GM19043 (cell line): Measurements from ENCODE around the gene GABARAPL1.
"Not testable (repeated sequence)": the region's sequence is repeated elsewhere in the genome, so short reads cannot be mapped to it uniquely, and the experiment has no call there.

Experiments used
- ATAC-seq: cut with Tn5 transposase; IDR thresholded peaks from one replicate; pipeline ENCODE4 v1.9.1; 2021; ENCODE audit warnings: low read depth; ENCODE audit not compliant: unreplicated experiment

Gene GABARAPL1

DNA sequence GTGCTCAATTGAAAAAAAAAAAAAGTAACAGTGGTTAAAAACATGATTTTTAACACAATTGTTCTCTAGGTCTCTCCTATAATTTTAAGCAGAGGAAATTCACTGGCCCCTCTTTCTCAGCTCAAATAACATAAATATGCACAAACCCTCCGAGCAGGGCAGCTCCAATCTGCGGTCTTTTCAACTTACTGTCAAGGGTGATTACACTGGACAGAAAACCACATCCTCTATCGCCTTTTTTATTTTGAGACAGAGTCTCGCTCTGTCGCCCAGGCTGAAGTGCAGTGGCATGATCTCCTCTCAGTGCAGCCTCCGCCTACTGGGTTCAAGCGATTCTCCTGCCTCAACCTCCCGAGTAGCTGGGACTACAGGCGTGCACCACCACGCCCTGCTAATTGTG is 16.5 kb upstream of the GABARAPL1 start:
- ATAC-seq = peak; percentile 91

DNA sequence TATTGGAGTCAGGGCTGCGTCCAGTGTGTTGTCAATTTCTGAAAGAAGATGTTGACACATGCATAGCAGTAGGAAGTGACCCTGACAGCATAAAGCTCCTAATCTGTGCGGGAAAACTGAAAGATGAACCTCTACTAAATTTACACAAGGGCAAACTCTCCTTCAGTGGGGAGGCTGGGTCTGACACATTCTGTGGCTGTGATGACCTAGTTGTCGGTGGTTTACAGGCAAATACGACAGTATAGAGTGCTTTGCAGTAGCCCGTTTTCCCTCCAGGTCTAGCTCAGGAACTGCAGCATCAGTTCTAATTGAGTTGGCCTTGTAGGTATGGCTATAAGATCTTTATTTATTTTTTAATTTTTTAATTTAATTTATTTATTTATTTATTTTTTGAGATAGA is 14.8 kb upstream of the GABARAPL1 start:
- ATAC-seq = no peak

DNA sequence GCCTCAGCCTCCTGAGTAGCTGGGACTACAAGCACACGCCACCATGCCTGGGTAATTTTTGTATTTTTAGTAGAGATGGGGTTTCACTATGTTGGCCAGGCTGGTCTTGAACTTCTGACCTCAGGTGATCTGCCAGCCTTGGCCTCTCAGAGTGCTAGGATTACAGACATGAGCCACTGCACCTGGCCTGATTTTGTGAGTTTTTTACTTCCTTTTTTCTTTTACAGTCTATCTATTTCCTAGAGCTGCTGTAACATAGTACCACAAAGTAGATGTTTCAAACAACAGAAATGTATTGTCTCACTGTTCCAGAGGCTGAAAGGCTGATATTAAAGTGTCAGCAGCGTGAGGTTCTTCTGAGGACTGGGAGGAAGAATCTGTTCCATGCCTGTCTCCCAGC is 8.2 kb upstream of the GABARAPL1 start:
- not testable (repeated sequence) for ATAC-seq

DNA sequence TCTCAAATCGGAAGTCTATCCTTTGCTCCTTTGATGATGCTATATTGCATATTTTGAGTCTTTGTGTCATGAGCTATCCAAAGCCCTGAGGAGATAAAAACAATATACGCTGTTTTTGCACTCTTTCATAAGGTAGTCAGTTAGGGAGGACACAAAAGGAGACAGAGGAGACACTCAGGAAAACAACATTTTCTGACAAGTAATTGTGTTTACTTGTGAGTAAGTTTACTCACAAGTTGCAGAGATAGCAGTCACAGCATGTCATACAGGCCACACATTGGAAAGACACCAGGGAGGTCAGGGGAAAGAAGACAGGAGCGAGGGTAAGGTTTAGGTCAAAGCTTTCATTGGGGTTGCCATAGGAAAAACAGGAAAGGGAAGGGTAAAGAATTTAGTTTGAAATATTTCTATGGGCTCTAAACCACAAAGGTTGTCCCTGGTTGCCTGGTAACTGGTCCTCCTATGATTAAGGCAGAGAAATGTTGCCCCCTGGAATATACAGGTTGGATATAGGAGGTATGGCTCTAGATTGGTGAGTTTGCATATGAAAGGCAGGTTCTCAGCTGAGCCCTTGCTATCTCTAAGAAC is 7.4 kb upstream of the GABARAPL1 start:
- no peak for ATAC-seq

DNA sequence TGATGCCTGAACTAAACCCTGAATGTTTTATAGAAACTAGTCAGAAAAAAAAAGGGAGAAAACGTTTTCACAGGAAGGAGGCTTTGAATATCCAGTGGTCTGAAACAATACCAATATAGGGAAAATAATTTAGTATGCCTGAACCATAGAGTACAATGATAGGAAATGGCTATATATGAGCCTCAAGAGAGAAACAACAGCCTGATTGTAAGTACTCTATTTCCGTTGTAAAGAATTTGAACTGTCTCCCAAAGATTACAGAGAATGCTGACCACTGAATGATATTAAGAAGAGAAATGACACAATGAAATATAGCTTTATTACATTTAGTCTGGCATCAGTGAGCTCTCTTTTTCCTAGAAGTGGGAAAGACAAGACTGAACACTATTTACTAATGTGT is 5.5 kb upstream of the GABARAPL1 start:
- no peak for ATAC-seq

DNA sequence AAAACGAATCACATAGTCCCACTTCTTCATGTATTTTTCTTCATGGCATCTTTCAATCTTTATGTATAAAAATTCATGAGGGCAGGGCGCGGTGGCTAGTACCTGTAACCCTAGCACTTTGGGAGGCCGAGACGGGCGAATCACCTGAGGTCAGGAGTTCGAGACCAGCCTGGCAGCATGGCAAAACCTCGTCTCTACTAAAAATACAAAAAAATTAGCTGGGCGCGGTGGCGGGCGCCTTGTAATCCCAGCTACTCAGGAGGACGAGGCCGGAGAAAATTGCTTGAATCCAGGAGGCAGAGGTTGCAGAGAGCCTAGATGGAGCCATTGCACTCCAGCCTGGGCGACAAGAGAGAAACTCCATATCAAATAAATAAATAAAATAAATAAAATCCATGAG is 2.5 kb upstream of the GABARAPL1 start:
- no peak for ATAC-seq

DNA sequence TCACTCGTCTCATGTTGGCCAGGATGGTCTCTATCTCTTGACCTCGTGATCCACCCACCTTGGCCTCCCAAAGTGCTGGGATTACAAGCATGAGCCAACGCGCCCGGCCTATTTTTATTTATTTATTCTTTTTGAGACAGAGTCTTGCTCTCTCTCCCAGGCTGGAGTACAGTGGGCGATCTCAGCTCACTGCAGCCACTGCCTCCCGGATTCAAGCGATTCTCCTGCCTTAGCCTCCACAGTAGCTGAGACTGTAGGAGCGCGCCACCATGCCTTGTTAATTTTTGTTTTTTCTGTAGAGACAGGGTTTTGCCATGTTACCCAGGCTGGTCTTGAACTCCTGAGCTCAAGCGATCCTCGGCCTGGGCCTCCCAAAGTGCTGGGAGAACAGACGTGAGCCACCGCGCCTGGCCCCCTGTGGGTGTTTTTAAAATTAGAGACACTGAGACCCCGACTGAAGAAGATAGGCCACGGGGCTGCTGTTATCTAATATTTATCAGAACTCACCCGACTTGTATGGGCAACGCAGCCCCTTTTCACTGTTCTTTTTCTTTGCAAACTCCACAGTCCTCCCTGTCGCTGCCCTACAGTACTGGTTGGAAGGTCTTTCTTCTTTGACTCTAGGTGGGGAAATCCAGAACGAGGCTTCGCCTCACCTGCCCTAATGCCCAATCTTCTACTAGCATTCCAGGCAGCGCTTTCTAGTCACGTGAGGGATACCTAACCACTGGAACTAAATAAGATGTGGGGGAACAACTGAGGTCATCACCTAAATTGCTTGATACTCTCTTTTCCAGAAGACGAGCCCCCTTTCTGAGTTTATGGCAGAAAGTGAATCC is 1.4 kb upstream of the GABARAPL1 start:
- no peak for ATAC-seq

DNA sequence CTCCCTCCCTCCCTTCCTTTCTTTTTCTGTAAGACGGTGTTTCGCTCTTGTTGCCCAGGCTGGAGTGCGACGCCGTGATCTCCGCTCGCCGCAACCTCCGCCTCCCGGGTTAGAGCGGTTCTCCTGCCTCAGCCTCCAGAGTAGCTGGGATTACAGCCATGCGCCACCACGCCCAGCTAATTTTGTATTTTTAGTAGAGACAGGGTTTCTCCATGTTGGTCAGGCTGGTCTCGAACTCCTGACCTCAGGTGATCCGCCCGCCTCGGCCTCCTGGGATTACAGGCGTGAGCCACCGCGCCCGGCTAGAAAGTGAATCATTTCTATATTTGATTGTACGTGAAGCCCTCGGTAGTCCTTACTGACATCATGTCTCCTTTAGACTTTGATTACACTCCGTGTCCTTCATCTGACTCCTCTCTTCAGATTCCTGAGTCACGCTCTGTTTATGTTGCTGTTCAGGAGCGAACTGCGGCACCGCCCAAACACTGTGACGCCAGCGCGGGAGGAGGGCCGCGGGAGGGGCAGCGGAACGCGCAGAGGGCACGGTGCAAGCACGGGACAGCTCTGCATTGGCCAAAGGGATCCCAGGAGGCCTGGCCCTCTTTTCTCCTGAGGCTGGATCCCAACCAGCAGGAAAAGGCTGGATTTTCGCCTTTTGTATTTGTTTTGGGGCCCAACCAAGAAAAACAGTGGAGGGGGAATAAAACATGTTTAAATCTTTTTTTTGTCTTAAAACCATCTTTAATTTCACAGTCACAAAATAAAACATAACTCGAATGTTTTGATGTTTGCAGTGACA is 538 bp upstream of the GABARAPL1 start:
- ATAC-seq = no peak

DNA sequence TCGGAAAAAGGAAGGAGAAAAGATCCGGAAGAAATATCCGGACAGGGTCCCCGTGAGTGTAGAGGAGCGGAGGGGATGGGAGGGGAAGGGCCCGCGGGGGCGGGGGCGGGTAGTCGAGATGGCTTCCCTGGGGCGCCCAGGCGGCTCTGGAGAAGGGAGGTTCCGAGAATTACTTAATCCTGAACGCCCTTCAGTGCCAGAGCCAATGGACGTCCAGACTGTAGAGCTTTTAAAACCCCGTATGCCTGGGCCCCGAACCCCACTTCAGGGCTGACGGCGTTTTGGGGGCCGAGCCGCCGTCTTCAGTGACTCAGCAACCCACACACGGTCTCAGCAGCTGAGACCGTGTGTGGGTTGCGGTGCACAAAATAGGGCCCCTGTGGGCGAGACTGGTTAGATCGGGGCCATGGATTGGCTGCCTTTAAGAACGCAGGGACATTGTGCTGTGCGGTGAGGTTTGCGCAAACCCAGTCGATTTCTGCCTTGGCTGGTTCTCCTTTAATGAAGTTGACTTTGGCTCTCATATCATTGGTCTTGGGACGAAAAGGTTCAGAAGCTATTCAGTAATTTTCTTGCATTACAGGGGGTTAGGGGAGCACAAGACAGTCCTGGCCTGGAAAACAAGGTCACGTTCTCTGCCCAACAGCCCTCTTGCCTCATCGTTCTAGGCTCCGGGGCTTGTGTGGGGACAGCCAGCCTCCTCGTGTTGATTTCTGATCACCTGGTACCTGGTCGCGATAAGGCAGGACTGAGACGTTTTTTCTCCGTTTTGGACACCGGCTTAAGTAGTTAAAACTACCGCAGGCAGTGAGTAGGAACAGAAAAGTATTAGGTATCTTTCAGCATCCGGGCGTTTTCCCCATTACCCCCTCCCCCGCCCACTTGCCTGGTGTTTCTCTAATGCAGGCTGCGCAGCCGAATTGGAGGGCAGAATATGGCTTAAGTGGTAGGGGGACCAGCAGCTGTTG is 775 bp downstream of the GABARAPL1 start:
- ATAC-seq = no peak

DNA sequence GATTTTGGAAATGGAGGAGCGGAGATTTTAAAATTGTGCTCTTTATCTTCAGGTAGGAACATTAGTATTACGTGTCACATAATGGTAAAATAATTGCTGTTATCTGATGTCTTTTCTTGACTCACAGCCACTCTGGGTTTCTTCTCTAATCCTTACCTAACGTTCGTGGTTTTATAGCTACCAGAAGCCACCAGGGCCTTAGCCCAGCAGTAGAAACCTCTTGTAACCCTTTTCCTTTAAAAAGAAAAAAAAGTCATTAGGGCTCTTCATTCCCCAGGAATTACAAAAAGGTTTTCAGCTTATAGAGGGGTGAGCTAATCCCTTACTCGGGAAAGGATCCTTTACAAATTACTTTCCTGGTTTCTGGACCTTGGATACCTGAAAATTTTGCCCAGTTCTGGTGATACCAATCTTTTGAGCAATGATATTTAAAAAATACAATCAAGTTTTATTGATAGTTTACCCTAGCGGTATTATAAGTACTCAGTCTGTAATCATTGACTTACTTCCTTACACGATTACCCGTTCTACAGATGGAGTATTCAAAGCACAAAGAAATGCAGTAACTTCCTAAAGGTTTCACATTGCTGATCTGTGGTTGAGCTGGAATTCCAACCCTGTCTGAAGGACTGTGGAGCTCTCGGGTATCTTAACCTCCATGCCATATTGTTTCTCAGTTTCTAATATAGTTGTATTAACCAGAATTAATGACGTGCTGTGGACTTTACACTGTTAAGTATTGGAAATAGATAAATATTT is 1.6 kb downstream of the GABARAPL1 start:
- ATAC-seq = no peak

DNA sequence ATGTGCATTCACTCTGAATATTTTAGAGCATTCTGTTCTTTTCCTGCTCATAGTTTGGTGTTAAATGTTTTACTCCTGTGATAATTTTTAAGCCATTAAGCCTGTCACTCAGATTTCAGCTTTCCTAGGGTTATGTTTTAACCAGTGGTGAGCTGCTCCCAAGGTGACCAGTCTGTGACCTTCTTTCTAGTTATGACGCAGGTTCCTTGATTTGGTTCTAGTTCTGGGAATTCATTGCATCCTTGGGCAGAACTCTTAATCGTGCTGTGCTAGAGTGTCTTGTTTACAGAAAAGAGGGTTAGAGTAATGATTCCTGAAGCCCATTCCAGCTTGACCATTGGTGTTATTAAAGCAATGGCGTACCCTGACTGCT is 2.2 kb downstream of the GABARAPL1 start:
- no peak for ATAC-seq

DNA sequence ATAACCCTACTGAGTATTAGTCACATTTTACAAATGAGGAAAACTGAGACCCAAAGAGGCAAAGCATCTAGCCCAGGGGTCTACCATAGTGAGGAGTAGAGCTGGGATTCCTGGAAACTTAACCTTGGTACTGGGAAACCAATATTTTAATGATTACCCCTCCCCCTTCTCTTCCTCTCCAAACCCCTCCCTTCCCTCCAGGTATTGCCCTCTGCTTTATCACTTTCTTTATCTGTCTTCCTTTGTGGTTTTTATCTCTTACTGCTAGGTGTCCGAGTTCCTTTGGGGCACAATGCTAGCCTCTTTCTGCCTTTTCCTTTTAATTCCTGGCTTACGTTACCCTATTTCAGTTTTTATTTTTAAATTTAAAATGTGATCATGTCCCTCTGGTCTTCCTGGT is 2.8 kb downstream of the GABARAPL1 start:
- ATAC-seq = no peak

DNA sequence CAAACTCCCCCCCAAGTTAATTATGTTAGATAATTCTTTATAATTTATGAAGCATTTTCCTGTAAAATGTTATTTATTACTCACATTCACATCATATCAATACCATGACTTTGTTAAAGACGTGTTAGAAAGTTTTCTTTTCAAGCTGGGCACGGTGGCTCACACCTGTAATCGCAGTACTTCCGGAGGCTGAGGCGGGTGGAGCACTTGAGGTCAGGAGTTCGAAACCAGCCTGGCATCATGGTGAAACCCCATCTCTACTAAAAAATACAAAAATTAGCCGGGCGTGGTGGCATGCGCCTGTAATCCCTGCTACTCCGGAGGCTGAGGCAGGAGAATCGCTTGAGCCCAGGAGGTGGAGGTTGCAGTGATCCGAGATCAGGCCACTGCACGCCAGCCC is 3.3 kb downstream of the GABARAPL1 start:
- not testable (repeated sequence) for ATAC-seq

DNA sequence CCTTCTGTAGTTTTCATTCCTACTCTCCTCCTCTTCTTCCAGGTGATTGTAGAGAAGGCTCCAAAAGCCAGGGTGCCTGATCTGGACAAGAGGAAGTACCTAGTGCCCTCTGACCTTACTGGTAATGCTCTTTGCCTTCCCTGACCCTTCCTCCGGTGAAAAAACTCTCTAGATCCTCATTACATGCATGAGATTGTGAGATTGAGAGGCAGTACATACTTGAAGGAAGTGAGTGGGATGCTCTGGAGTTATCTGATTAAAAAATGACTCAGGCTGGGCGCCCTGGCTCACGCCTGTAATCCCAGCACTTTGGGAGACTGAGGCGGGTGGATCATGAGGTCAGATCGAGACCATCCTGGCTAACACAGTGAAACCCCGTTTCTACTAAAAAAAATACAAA is 5.3 kb downstream of the GABARAPL1 start:
- ATAC-seq = no peak

DNA sequence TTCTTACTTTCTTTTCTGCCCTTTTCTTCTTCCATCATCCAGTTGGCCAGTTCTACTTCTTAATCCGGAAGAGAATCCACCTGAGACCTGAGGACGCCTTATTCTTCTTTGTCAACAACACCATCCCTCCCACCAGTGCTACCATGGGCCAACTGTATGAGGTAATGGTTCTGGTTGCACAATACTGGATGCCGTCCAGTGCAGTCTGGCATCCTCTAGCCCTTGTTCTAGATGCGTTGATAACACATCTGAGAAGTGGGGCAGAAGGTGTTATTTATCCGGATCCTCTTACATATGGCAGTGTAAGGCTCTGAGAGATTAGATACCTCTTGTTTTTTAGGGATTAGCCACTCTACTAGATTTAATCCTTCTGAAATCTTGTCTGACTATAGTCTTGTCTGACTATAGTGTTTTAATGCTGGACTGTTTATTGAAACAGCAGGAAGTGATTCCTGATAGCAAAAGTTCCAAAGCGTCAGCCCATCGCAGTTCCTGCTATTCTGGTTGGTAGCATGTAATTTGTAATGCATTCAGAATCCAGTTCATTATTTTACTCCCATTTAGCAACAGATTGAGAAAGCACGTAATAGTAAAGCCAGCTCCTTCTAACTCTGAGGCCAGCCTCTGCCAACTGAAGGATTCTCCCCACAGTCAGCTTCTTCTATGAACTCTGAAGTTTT is 7.9 kb downstream of the GABARAPL1 start:
- ATAC-seq = no peak

DNA sequence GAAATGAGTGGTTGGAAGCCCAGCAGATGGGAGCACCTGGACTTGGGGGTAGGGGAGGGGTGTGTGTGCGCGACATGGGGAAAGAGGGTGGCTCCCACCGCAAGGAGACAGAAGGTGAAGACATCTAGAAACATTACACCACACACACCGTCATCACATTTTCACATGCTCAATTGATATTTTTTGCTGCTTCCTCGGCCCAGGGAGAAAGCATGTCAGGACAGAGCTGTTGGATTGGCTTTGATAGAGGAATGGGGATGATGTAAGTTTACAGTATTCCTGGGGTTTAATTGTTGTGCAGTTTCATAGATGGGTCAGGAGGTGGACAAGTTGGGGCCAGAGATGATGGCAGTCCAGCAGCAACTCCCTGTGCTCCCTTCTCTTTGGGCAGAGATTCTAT is 9.2 kb downstream of the GABARAPL1 start:
- ATAC-seq = no peak

DNA sequence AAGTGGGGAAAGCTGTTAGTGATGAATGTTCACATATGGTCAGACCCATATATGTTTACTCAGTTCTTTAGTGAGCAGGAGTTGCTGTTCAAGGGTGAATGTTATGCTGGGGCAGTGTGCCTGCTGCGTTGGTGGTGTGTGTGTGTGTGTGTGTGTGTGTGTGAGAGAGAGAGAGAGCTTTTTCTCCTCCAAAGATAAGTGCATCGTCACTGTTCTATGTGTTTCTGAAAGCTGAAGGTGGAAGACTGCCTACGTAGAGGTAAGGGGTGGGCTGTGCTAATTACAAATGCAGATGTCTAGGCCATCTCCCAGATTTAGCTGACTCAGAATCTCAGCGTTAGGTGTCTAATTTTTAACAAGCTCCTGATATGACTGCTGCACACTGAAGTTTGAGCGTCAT is 10.5 kb downstream of the GABARAPL1 start:
- ATAC-seq = no peak

DNA sequence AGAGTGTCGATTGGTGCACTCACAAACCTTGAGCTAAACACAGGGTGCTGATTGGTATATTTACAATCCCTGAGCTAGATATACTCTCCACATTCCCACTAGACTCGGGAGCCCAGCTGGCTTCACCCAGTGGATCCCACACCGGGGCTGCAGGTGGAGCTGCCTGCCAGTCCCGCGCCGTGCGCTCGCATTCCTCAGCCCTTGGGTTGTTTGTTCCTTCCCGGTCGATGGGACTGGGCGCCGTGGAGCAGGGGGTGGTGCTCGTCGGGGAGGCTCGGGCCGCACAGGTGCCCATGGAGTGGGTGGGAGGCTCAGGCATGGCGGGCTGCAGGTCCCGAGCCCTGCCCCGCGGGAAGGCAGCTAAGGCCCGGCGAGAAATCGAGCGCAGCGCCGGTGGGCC is 12.7 kb downstream of the GABARAPL1 start:
- ATAC-seq = not testable (repeated sequence)

DNA sequence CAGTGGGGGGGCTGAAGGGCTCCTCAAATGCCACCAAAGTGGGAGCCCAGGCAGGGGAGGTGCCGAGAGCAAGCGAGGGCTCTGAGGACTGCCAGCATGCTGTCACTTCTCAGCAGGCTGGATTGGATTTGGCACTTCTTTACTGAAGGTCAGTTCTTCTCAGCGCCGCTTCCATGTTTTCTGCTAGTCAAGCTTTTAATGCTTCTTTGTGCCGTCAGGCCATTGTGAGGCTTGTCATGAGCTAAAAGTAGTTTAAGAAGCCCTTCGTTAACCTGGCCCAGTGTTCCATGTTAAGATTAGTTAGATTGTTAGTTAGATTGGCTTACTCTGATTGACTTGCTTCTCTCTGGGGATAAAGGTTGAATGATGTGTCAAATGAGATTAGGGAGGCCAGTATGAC is 13.4 kb downstream of the GABARAPL1 start:
- no peak for ATAC-seq
